Measurements from ENCODE around the gene PPP4R3B.
A peak's percentile ranks its signal among the peaks of the same experiment; 100 is the strongest.

The PPP4R3B gene

DNA sequence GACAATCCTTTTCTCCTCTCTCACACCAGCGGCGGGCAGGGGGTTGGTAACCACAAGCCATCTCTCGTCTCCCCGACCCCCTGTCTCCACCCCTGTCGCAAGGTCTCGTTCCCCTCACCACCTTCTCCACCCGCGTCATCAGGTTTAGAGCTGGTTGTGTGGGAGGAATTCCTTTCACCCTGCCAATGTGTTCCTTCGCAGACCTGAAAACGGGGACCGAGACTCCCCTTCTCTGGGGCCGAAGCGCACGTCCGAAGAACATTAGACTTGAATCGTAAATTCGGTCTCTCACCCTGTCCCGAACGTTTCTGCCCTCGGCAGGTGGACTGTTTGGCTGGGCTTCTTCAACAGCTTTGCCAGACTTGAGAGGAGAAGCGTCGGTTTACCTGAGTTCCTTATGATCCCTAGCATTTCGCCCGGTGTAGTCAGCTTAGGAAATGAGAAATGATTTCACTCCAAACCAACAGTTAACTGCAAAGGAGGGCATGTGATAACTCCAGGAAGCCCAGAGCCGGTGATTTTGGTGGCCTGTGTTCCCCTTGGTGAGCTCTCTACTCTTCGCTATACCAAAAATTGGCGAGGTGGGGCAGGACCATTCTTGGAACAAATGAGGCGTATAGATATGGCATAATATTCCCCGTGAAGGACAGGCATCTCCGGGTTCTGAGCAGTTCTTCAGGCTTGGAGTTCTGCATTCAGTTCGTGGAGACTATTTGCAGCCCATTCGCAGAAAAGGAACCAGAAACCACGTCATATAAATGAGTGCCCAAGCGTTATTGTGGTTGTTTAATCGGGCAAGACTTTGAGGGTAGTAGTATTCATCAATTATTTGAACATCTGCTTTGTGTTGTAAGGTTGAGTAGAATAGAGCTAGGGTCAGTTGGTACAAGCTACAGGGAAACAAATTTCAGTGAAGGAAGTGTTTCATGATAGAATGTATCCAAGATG lies 97.2 kb downstream of the PPP4R3B start:
- peak; percentile 53 for ATAC-seq
- no peak for TF ChIP-seq RARB (CRISPR knock-in tag; IDR thresholded peaks at IDR 0.05)
- no peak for TF ChIP-seq ZNF70 (CRISPR knock-in tag; IDR thresholded peaks at IDR 0.05)
- no peak for TF ChIP-seq ZFP30 (CRISPR knock-in tag; IDR thresholded peaks at IDR 0.05)
- no peak for TF ChIP-seq ZFP3 (CRISPR knock-in tag; IDR thresholded peaks at IDR 0.05)
- TF ChIP-seq TCF4 (CRISPR knock-in tag; IDR thresholded peaks at IDR 0.05; ENCODE audit: borderline replicate concordance): no peak
- no peak for TF ChIP-seq GLIS3 (CRISPR knock-in tag; IDR thresholded peaks at IDR 0.05)
- TF ChIP-seq ZNF8 (CRISPR knock-in tag; IDR thresholded peaks at IDR 0.05): no peak
- no peak for TF ChIP-seq TOX (CRISPR knock-in tag; IDR thresholded peaks at IDR 0.05; ENCODE audit: borderline replicate concordance)
- TF ChIP-seq, protein P1, sequence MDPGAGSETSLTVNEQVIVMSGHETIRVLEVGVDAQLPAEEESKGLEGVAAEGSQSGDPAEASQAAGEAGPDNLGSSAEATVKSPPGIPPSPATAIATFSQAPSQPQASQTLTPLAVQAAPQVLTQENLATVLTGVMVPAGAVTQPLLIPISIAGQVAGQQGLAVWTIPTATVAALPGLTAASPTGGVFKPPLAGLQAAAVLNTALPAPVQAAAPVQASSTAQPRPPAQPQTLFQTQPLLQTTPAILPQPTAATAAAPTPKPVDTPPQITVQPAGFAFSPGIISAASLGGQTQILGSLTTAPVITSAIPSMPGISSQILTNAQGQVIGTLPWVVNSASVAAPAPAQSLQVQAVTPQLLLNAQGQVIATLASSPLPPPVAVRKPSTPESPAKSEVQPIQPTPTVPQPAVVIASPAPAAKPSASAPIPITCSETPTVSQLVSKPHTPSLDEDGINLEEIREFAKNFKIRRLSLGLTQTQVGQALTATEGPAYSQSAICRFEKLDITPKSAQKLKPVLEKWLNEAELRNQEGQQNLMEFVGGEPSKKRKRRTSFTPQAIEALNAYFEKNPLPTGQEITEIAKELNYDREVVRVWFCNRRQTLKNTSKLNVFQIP (CRISPR knock-in tag; IDR thresholded peaks at IDR 0.05; ENCODE audit: borderline replicate concordance, low read depth): no peak
- no peak for TF ChIP-seq ZNF565 (CRISPR knock-in tag; conservative IDR thresholded peaks at IDR 0.05; ENCODE audit: low read depth)
- TF ChIP-seq, protein P2, sequence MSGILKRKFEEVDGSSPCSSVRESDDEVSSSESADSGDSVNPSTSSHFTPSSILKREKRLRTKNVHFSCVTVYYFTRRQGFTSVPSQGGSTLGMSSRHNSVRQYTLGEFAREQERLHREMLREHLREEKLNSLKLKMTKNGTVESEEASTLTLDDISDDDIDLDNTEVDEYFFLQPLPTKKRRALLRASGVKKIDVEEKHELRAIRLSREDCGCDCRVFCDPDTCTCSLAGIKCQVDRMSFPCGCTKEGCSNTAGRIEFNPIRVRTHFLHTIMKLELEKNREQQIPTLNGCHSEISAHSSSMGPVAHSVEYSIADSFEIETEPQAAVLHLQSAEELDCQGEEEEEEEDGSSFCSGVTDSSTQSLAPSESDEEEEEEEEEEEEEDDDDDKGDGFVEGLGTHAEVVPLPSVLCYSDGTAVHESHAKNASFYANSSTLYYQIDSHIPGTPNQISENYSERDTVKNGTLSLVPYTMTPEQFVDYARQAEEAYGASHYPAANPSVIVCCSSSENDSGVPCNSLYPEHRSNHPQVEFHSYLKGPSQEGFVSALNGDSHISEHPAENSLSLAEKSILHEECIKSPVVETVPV (CRISPR knock-in tag; IDR thresholded peaks at IDR 0.05): no peak
- TF ChIP-seq, protein P3, sequence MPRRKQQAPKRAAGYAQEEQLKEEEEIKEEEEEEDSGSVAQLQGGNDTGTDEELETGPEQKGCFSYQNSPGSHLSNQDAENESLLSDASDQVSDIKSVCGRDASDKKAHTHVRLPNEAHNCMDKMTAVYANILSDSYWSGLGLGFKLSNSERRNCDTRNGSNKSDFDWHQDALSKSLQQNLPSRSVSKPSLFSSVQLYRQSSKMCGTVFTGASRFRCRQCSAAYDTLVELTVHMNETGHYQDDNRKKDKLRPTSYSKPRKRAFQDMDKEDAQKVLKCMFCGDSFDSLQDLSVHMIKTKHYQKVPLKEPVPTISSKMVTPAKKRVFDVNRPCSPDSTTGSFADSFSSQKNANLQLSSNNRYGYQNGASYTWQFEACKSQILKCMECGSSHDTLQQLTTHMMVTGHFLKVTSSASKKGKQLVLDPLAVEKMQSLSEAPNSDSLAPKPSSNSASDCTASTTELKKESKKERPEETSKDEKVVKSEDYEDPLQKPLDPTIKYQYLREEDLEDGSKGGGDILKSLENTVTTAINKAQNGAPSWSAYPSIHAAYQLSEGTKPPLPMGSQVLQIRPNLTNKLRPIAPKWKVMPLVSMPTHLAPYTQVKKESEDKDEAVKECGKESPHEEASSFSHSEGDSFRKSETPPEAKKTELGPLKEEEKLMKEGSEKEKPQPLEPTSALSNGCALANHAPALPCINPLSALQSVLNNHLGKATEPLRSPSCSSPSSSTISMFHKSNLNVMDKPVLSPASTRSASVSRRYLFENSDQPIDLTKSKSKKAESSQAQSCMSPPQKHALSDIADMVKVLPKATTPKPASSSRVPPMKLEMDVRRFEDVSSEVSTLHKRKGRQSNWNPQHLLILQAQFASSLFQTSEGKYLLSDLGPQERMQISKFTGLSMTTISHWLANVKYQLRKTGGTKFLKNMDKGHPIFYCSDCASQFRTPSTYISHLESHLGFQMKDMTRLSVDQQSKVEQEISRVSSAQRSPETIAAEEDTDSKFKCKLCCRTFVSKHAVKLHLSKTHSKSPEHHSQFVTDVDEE (CRISPR knock-in tag; IDR thresholded peaks at IDR 0.05): no peak
- TF ChIP-seq SNAI2 (CRISPR knock-in tag; IDR thresholded peaks at IDR 0.05): no peak
- no peak for TF ChIP-seq PPARA (CRISPR knock-in tag; IDR thresholded peaks at IDR 0.05; ENCODE audit: borderline replicate concordance)
- TF ChIP-seq ARNTL (CRISPR knock-in tag; IDR thresholded peaks at IDR 0.05; ENCODE audit: borderline replicate concordance, low read depth): no peak
- no peak for TF ChIP-seq BACH2 (CRISPR knock-in tag; IDR thresholded peaks at IDR 0.05; ENCODE audit: borderline replicate concordance)

DNA sequence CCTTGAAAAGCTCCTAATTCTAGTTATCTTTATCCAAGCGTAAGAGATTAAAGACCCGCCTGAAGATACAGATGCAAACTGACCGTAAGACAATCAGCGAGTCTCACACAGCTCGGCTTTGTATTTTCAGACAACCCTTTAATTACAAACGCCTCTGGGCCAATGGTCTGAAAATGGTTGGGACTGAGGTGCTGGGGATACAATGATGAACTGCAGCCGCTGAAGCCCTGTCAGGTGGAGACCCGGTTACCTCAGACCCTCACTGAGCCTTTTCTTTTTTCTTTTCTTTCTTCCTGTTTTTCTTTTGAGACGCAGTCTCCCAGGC lies 98.6 kb downstream of the PPP4R3B start:
- ATAC-seq: peak; percentile 21
- TF ChIP-seq ARNTL (CRISPR knock-in tag; IDR thresholded peaks at IDR 0.05; ENCODE audit: borderline replicate concordance, low read depth) (no peak), GLIS3 (CRISPR knock-in tag; IDR thresholded peaks at IDR 0.05) (no peak), CSDC2 (CRISPR knock-in tag; IDR thresholded peaks at IDR 0.05) (no peak), OSR1 (CRISPR knock-in tag; IDR thresholded peaks at IDR 0.05) (no peak), RARB (CRISPR knock-in tag; IDR thresholded peaks at IDR 0.05) (no peak), SNAI2 (CRISPR knock-in tag; IDR thresholded peaks at IDR 0.05) (no peak), BACH2 (CRISPR knock-in tag; IDR thresholded peaks at IDR 0.05; ENCODE audit: borderline replicate concordance) (no peak), ZNF565 (CRISPR knock-in tag; conservative IDR thresholded peaks at IDR 0.05; ENCODE audit: low read depth) (no peak), ZFP30 (CRISPR knock-in tag; IDR thresholded peaks at IDR 0.05) (no peak), PPARA (CRISPR knock-in tag; IDR thresholded peaks at IDR 0.05; ENCODE audit: borderline replicate concordance) (no peak)
- TF ChIP-seq, protein P3 (CRISPR knock-in tag; IDR thresholded peaks at IDR 0.05): no peak
- TF ChIP-seq, protein P4, sequence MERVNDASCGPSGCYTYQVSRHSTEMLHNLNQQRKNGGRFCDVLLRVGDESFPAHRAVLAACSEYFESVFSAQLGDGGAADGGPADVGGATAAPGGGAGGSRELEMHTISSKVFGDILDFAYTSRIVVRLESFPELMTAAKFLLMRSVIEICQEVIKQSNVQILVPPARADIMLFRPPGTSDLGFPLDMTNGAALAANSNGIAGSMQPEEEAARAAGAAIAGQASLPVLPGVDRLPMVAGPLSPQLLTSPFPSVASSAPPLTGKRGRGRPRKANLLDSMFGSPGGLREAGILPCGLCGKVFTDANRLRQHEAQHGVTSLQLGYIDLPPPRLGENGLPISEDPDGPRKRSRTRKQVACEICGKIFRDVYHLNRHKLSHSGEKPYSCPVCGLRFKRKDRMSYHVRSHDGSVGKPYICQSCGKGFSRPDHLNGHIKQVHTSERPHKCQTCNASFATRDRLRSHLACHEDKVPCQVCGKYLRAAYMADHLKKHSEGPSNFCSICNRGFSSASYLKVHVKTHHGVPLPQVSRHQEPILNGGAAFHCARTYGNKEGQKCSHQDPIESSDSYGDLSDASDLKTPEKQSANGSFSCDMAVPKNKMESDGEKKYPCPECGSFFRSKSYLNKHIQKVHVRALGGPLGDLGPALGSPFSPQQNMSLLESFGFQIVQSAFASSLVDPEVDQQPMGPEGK (CRISPR knock-in tag; IDR thresholded peaks at IDR 0.05; ENCODE audit: borderline replicate concordance): no peak
- TF ChIP-seq, protein P2 (CRISPR knock-in tag; IDR thresholded peaks at IDR 0.05): no peak
- TF ChIP-seq, protein P5, sequence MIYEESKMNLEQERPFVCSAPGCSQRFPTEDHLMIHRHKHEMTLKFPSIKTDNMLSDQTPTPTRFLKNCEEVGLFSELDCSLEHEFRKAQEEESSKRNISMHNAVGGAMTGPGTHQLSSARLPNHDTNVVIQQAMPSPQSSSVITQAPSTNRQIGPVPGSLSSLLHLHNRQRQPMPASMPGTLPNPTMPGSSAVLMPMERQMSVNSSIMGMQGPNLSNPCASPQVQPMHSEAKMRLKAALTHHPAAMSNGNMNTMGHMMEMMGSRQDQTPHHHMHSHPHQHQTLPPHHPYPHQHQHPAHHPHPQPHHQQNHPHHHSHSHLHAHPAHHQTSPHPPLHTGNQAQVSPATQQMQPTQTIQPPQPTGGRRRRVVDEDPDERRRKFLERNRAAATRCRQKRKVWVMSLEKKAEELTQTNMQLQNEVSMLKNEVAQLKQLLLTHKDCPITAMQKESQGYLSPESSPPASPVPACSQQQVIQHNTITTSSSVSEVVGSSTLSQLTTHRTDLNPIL (CRISPR knock-in tag; IDR thresholded peaks at IDR 0.05; ENCODE audit: low read depth): no peak

Measured in SK-N-SH treated with all-trans-retinoic acid at 6 μM for 48 hours (cell line).